Choroid plexus epithelial cell (primary cell): Measurements from ENCODE around the gene IARS2.

Source experiments
- DNase-seq: peaks from one replicate; pipeline ENCODE4 v3.0.0-alpha.2; 2010; ENCODE audit warnings: low read depth
- H3K4me3 ChIP-seq: 2 replicates; pipeline ENCODE4 v1.5.1; 2011; ENCODE audit warnings: low read depth, mild to moderate bottlenecking, control low read depth, low read length, moderate library complexity
- TF ChIP-seq, protein P1 (sequence below): conservative IDR thresholded peaks from 2 replicates; pipeline ENCODE4 v1.5.1; 2011; ENCODE audit warnings: low read depth, mild to moderate bottlenecking, control low read depth, inconsistent platforms, low read length, moderate library complexity

The IARS2 gene

DNA sequence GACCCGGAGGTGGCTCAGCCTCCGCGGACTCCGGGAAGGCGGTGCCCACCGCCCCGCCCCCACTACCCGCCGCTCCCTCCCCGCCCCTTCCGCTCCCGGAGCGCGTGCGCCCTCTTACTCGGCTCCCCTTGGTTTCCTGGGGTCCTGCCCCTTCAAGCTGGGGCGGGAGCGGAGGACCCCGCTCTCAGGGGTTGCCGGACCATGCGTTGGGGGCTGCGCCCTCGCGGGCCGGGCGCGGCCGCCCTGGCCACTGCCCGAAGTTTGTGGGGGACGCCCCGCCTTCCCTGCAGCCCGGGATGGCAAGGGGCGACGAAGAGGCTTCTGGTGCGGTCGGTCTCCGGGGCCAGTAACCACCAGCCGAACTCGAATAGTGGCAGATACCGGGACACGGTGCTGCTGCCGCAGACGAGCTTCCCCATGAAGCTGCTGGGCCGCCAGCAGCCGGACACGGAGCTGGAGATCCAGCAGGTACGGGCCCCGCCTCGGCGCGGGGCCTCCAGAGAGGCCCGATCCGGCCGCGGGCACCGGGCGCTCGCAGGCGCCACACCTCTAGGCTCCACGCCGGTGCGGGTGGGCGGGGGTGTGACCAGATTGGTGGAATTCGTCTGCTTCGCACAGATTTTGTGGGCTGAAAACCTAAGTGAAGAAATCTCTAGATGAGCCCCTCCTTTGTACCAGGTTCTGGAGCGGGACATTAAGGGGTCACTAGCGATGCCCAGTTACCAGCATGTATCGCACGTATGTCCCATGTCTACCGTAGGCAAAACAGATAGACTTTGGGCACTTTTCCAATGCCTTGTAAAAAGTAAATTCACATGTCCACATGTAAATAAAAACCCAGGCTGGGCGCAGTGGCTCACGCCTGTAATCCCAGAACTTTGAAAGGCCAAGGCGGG, at the start of gene IARS2:
Gene IARS2 (plus strand): TSS at position 117 of the 896 bp plus-strand sequence. CDS start 85 bp downstream, at position 202.
- DNase-seq, result peak; percentile 41
- H3K4me3 ChIP-seq, result peak within 1 kb of the TSS; percentile 93
- TF ChIP-seq, protein P1, sequence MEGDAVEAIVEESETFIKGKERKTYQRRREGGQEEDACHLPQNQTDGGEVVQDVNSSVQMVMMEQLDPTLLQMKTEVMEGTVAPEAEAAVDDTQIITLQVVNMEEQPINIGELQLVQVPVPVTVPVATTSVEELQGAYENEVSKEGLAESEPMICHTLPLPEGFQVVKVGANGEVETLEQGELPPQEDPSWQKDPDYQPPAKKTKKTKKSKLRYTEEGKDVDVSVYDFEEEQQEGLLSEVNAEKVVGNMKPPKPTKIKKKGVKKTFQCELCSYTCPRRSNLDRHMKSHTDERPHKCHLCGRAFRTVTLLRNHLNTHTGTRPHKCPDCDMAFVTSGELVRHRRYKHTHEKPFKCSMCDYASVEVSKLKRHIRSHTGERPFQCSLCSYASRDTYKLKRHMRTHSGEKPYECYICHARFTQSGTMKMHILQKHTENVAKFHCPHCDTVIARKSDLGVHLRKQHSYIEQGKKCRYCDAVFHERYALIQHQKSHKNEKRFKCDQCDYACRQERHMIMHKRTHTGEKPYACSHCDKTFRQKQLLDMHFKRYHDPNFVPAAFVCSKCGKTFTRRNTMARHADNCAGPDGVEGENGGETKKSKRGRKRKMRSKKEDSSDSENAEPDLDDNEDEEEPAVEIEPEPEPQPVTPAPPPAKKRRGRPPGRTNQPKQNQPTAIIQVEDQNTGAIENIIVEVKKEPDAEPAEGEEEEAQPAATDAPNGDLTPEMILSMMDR, result no peak

DNA sequence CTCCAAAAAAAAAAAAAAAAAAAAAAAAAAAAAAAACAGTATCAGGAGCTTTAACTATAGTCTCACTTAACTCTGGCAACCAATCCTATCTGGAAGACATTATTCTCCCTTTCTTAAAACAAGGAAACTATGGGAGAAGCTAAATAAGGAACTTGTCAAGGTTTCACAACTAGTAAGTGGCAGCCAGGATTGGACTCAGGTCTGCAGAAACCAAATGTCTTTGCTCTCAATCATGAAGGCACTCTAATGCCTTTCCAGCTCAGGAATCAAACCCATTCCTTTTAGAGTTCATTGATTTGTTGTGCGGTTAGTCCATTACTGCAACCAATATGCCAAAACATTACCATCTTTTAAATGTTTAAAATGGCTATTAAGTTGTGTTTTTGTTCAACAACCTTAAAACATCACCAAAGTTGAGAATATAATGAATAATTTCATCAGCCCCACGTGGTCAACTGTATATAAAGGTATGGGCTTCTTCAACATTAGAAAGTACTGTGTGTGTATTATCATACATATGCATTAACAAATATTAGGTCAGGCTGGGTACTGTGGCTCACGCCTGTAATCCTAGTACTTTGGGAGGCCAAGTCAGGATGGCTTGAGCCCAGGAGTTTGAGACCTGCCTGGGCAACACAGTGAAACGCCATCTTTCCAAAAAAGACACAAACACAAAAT, 49.1 kb upstream of the IARS2 start:
- TF ChIP-seq, protein P1, result no peak
- H3K4me3 ChIP-seq, result peak overlapping the region; percentile 97
- peak; percentile 10 for DNase-seq

DNA sequence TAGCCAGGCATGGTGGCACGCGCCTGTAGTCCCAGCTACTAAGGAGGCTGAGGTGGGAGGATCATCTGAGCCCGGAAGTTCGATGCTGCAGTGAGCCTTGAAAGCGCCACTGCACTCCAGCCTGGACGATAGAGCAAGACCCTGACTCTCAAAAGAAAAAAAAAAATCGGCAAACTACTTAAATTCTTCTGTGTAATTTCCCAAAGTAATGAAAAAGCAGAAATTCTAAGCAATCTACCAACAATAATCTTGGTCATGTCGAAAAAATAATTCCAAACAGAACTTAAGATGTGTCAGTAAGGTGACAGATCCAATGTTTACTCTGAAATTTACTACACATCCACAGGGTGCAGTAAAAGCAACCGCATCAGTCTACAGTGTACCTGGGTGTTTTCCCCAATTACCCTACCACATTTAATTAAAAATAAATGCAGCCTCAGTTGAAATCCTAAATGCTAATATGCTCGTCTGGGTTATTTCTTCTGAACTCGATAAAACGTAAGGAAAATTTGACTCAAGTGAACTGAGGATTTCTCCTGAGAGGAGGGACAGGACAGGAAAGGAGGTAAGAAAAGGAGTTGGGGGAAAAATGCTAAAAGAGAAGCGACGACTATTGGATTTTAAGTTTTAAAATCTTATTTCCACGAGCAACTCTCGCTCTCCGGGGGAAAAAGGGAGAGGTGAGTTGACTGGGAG, 48.4 kb upstream of the IARS2 start:
- TF ChIP-seq, protein P1, result no peak
- DNase-seq, result no peak
- H3K4me3 ChIP-seq, result peak overlapping the region; percentile 97

DNA sequence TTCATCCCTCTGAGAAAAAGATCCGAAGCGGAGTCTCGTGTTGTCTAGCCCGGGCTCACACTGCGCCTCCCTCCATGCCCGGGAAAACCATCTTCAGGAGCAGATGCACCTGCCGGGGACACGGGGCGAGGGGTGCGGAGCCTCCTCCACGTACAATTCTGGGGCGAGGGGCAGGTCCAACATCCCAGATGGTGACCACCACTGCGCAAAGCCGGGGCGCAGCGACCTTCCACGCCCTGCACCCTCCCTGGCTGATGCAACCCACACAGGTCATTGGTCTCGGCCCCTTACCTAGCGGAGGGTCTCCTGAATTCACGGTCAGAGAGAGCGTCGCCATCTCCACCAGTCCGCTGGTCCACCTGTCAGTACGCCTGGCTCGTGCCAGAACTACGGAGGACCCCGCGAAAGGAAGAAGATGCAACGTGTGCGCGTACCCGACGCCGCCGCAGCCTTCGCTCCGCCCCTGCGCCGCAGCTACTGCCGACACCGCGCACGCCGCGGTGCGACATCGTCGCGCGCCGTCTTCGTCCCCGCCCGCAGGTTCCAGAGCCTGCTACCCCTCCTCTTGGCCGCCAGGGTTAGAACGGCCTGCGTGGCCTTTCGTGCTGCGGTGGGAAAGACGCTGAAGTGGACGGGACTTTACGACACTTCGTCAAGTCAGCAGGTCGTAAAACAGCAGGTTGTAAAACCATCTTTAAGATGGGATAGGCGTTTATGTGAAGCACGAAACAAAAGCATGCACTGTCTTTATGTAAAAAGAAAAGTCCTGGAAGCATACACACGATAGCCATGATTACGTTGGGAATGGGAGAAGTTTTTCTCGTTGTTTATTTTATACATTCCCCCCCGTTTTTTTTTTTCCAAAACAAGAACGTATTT, 47.6 kb upstream of the IARS2 start, which contains the start of gene EPRS1:
Gene EPRS1 (minus strand): TSS at position 454 of the 879 bp plus-strand sequence. CDS start 117 bp downstream, at position 337.
- peak within 1 kb of the TSS; percentile 97 for H3K4me3 ChIP-seq
- TF ChIP-seq, protein P1, result peak; percentile 70
- DNase-seq, result peak; percentile 99

DNA sequence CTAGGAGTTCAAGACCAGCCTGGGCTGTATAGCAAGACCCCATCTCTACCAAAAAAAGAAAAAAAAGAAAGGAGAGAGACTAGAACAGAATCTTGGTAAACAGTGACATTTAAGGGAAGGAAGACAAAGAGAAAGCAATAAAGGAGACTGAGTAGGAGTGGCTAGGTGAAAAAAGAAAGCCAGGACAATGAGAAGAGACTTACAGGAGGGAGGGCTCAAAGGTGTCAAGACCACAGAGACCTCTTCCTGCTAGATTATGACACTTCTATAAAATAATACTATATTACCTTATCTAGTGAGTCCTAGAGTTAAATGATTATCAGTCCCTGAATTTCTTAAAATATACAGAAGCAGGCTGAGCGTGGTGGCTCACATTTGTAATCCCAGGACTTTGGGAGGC, 37.6 kb upstream of the IARS2 start:
- TF ChIP-seq, protein P1, result no peak
- H3K4me3 ChIP-seq, result no peak overlapping the region

DNA sequence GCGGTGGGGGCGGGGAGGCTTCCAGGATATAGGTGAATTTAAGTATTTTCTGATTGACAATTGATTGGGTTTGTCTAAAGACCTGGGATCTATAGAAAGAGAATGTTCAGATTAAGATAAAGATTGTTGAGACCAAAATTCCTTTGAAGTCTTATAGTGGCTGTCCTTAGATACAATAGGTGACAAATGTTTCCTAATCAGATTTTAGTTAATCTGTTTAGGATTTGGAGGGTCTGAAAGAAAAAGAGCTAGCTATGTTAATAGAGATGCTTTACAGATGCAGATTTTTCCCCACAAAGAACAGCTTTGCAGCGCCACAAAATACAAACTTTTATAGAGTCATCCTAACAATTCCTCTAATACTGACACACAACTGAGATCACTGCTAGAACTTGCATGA, 33.1 kb upstream of the IARS2 start:
- H3K4me3 ChIP-seq, result no peak overlapping the region
- DNase-seq, result no peak
- TF ChIP-seq, protein P1, result no peak

More for the DNA sequence above, 37.6 kb upstream of the IARS2 start:
- DNase-seq, result no peak
